Immature natural killer cell (primary cell): ENCODE results near the gene PPP1R14C. TPM values are rescaled to one million over a fixed set of nuclear protein-coding genes. Genes with fewer than 3 reads are reported as not detected.

Experiments
- DNase-seq, 3 donors: peaks; one replicate each; pipeline ENCODE4 v3.0.0; 2022; ENCODE audit warnings: mixed read lengths in 1 of 3
- H3K27ac Mint-ChIP-seq, 6 donors: one replicate each; pipeline ENCODE4 v1.8.0; 2020; ENCODE audit warnings: mixed read lengths in 6 of 6, mild to moderate bottlenecking in 5 of 6, inconsistent platforms in 4 of 6, moderate library complexity in 3 of 6
- H3K27me3 Mint-ChIP-seq, 3 donors: one replicate each; pipeline ENCODE4 v1.8.0; 2020 to 2021; ENCODE audit warnings: low read depth in 3 of 3, mild to moderate bottlenecking in 3 of 3, mixed read lengths in 3 of 3, moderate library complexity in 3 of 3, inconsistent platforms in 1 of 3
- H3K36me3 Mint-ChIP-seq, 3 donors: one replicate each; pipeline ENCODE4 v1.8.0; 2020; ENCODE audit warnings: mixed read lengths in 3 of 3, inconsistent platforms in 2 of 3, mild to moderate bottlenecking in 2 of 3
- H3K4me1 Mint-ChIP-seq, 2 donors: one replicate each; pipeline ENCODE4 v1.8.0; 2020; ENCODE audit warnings: inconsistent platforms in 2 of 2, mild to moderate bottlenecking in 2 of 2, mixed read lengths in 2 of 2, moderate library complexity in 1 of 2
- H3K4me3 Mint-ChIP-seq, 5 donors: one replicate each; pipeline ENCODE4 v1.8.0; 2020; ENCODE audit warnings: mild to moderate bottlenecking in 5 of 5, mixed read lengths in 5 of 5, inconsistent platforms in 3 of 5, moderate library complexity in 3 of 5
- H3K9me3 Mint-ChIP-seq, 6 donors: one replicate each; pipeline ENCODE4 v1.8.0; 2020; ENCODE audit warnings: mild to moderate bottlenecking in 6 of 6, mixed read lengths in 6 of 6, inconsistent platforms in 4 of 6, moderate library complexity in 3 of 6
- polyA plus RNA-seq, 3 donors: library from polyadenylated mRNA; unstranded; fragments of 300-500 nt; fragmentation: Illumina TruSeq; gene quantifications; one replicate each; pipeline ENCODE4 v1.2.3, GENCODE V29; 2021

Gene PPP1R14C
- polyA plus RNA-seq, 3 donors from 2014 or later = 0.38 TPM; not detected in 2

DNA sequence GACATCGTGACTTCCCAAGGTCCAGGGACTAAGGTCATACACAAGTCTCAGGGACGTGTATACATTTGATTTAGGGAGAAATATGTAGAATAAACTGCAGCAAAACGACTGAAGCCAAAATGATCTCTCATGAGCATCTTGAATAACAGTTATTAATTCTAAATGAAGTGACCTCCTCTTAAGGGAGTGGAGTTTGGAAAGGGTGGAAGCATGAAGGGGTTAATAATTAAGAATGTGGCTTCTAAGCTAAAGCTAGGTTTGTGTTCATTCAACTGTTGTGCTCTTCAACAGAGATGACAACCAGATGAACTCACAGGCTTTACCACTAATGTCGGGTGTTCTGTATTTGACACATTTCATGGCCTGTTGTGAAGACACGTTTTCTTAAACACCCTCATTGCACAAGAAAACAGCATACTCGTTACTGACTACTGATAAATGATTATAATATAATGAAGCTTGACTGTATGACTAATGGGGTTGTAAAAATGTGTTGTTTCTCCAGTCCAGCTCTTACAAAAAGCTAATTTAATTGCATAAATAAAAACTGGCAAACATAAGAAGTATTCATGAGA lies 1.5 kb downstream of the PPP1R14C start:
- Mint-ChIP-seq H3K4me1 (peaks cover 13 to 15% of the 10 kb centered on the region in 2 donors), H3K9me3 (peaks cover 0 to 3% (median 0%) of the 10 kb centered on the region in 6 donors), H3K4me3 (peak overlapping the region; percentile 49 to 75 (median 65)), H3K27ac (no peak overlapping the region), H3K36me3 (no peaks in the 10 kb centered on the region), H3K27me3 (peaks cover 6 to 32% (median 23%) of the 10 kb centered on the region in 3 donors)
- no peak for DNase-seq

DNA sequence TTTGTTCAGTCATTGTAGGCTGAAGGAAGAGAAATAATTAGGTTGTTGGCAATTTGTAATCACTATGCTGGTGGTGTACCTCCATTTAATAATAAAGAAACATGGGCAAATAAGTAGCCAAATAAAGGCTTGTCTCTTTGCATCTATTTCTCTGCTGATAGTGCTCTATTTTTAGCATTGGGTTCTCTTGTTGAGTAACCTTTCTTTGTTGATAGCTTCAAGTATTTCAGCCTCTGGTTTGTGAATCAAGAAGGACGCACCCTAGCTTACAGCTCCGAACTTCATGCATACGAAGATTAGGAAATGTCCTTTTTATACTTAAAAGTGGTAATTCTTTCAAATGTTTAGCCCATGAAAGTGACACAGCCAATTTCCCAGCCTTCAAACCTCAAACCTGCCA lies 2.6 kb downstream of the PPP1R14C start:
- peaks cover 6 to 32% (median 25%) of the 10 kb centered on the region in 3 donors for H3K27me3 Mint-ChIP-seq
- no peak overlapping the region for H3K27ac Mint-ChIP-seq
- DNase-seq = no peak
- H3K9me3 Mint-ChIP-seq = peaks cover 0 to 3% (median 0%) of the 10 kb centered on the region in 6 donors
- H3K4me1 Mint-ChIP-seq = peaks cover 13 to 15% of the 10 kb centered on the region in 2 donors
- no peaks in the 10 kb centered on the region for H3K36me3 Mint-ChIP-seq
- no peak overlapping the region for H3K4me3 Mint-ChIP-seq

DNA sequence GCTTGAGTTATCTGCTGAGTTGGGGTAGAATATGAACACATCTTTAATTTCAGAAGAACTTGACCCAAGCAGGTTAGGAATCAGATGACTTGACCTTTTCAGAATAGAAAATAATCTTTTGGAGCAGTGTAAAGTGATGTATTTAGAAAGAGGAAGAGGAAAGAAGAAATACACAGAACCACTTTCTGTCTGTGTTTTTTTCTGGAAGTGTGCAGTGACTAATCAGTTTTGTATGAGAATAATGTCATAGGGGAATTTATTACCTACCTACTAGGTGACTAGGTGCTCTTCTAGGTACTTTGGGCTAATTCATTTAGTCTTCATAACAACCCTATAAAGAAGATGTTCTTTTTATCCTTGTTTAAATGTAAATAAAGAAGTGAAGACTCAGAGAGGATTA lies 3.0 kb downstream of the PPP1R14C start:
- Mint-ChIP-seq H3K27me3 (peaks cover 8 to 32% (median 27%) of the 10 kb centered on the region in 3 donors), H3K9me3 (peaks cover 0 to 3% (median 0%) of the 10 kb centered on the region in 6 donors), H3K36me3 (no peaks in the 10 kb centered on the region), H3K4me1 (peaks cover 13 to 15% of the 10 kb centered on the region in 2 donors), H3K27ac (no peak overlapping the region), H3K4me3 (no peak overlapping the region)
- DNase-seq = no peak

DNA sequence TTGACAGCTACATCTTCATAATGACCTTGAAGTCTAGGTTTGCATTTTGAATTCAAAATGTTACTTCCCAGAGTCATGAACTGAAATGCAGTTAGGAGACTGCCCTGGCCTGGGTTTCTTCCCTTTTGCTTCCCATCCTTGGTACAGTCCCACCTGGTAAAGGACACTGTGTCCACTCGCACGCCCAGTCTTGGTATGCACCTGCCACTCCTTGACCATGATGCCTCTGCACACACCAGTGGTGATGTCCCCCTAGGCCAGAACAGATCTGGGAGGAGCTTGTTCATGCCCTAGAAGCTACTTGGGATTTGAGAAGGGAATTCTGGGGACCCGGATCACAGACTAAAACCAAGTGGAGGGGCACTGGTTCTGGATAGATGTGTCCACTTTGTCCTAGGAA lies 3.6 kb downstream of the PPP1R14C start:
- Mint-ChIP-seq H3K4me1 (peaks cover 13 to 15% of the 10 kb centered on the region in 2 donors), H3K27me3 (peaks cover 9 to 28% (median 23%) of the 10 kb centered on the region in 3 donors), H3K4me3 (no peak overlapping the region), H3K27ac (no peak overlapping the region), H3K9me3 (peaks cover 0 to 3% (median 0%) of the 10 kb centered on the region in 6 donors), H3K36me3 (no peaks in the 10 kb centered on the region)
- no peak for DNase-seq

DNA sequence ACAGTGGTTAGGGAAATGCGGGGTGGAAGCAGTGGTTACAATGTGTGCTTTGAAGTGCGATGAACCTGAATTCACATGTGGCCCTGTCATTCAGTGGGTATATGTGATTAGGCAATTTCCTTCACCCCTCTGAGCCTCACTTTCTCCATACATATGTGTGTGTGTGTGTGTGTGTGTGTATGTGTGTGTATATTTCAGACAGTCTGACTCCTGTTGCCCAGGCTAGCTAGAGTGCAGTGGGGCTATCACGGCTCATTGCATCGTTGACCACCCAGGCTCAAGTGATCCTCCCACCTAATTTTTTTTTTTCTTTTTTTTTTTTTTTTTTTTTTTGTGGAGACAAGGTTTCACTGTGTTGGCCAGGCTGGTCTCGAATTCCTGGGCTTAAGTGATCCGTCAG lies 6.3 kb downstream of the PPP1R14C start:
- Mint-ChIP-seq H3K27ac (no peak overlapping the region), H3K36me3 (no peaks in the 10 kb centered on the region), H3K27me3 (peaks cover 7 to 23% (median 16%) of the 10 kb centered on the region in 3 donors), H3K9me3 (peaks cover 0 to 3% (median 0%) of the 10 kb centered on the region in 6 donors), H3K4me3 (no peak overlapping the region), H3K4me1 (peaks cover 7 to 18% of the 10 kb centered on the region in 2 donors)
- DNase-seq = no peak

- no peaks in the 10 kb centered on the region for H3K36me3 Mint-ChIP-seq
- H3K4me3 Mint-ChIP-seq = no peak overlapping the region
- peaks cover 7 to 14% of the 10 kb centered on the region in 2 donors for H3K4me1 Mint-ChIP-seq
- peak overlapping the region in 1 of 6 donors; percentile 55 for H3K27ac Mint-ChIP-seq
- H3K9me3 Mint-ChIP-seq = peaks cover 0 to 3% (median 0%) of the 10 kb centered on the region in 6 donors
- peaks cover 11 to 19% (median 13%) of the 10 kb centered on the region in 3 donors for H3K27me3 Mint-ChIP-seq
- DNase-seq = no peak
Observed at GRCh38 chr6:150150458-150150820, 7.6 kb downstream of the PPP1R14C start.

DNA sequence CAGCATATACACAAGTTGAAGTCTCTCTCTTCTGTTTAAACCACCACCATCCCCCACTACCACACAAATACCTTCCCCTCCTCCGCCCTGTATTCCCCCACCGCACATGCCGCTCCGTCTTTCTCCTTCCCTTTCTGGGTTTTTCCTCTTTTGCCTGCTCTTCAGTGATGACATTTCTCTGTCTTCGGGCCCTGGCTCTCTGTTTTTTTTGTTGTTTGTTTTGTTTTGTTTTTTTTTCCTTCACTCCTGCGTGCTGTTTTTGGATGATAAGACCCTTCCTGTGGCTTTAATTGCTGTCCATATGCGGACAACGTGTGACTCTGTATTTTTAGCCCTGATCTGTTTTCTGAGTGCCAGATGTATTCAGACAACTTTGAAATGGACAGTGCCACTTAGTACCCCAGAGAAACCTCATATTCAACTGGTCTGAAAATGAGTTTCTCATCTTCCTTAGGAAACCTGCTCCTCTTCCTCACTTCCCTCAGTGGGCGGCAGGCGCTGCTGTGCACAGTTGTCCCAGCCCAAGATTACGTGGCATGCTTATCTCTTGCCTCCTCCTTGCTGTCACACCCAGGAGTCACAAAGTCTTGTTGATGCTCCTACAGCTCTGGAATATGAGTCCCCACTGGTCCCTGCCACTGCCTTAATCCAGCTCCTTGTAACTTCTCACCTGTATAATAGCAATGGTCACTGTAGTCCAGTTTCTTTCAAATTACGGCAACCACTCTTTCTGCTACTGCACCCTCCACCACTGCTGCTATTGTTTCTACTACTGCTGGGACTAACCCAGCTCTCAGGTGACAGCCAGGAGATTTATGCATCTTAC lies 8.2 kb downstream of the PPP1R14C start:
- Mint-ChIP-seq H3K9me3 (peaks cover 0 to 3% (median 0%) of the 10 kb centered on the region in 6 donors), H3K36me3 (no peaks in the 10 kb centered on the region), H3K27me3 (peaks cover 8 to 19% (median 9%) of the 10 kb centered on the region in 3 donors)

DNA sequence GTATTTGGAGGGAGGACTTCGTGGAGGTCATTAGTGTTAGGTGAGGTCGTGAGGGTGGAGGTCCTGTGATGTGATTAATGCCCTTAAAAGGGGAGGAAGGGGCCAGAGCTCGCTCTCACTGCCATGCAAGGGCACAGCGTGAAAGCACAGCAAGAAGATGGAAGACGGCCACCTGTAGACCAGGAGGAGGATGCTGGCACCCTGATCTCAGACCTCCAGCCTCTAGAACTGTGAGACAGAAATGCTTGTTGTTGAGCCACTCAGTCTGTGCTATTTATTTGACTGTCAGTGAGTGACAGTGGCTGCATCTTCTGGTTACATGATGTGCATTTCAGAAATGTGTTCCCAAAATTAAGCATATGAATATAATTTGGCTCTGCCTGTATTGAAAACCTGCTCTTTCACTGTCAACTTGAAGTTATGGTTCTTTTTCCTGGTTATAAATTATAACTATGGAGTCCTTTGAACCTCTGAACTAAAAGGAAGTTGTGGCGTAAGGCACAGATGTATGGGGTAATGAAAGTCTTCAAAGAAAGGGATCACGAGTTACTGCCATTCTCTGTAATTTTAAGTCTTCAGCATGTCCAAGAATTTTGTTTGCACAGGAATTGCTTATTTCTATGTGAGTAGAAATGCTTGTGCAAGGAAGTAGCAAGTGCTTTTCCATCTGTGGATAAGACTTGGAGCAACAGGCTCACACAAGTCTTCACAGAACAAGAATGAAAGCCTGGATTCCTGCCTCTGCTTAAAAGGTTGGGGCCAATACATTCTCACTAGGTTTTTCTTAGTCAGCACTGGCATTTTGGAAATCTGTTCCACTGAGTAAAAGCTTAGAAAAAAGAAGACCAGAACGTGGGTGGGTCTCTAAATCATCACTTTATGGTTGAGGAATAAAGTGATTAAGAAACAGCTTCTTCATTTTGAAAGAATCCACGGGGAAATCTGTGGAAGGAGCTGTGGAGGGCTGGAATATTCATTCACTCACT lies 10.3 kb downstream of the PPP1R14C start:
- DNase-seq = no peak
- H3K4me3 Mint-ChIP-seq = no peak overlapping the region
- H3K27ac Mint-ChIP-seq = no peak overlapping the region
- peaks cover 3 to 19% (median 9%) of the 10 kb centered on the region in 3 donors for H3K27me3 Mint-ChIP-seq
- H3K4me1 Mint-ChIP-seq = peaks cover 27 to 37% of the 10 kb centered on the region in 2 donors
- no peaks in the 10 kb centered on the region for H3K36me3 Mint-ChIP-seq
- no peaks in the 10 kb centered on the region for H3K9me3 Mint-ChIP-seq

More for the DNA sequence above, 8.2 kb downstream of the PPP1R14C start:
- H3K4me1 Mint-ChIP-seq = peaks cover 7 to 16% of the 10 kb centered on the region in 2 donors
- H3K4me3 Mint-ChIP-seq = no peak overlapping the region
- DNase-seq = no peak
- H3K27ac Mint-ChIP-seq = peak overlapping the region in 1 of 6 donors; percentile 55

- Mint-ChIP-seq H3K36me3 (no peaks in the 10 kb centered on the region), H3K9me3 (no peaks in the 10 kb centered on the region), H3K27ac (no peak overlapping the region), H3K4me3 (no peak overlapping the region), H3K27me3 (peaks cover 3 to 19% (median 6%) of the 10 kb centered on the region in 3 donors), H3K4me1 (peaks cover 27 to 39% of the 10 kb centered on the region in 2 donors)
- DNase-seq = no peak
Observed at GRCh38 chr6:150153905-150154492, 11.2 kb downstream of the PPP1R14C start.

GRCh38 chr6:150156460-150156859 lies 13.6 kb downstream of the PPP1R14C start:
- H3K4me1 Mint-ChIP-seq = peaks cover 29 to 44% of the 10 kb centered on the region in 2 donors
- H3K36me3 Mint-ChIP-seq = peaks cover 0 to 3% (median 0%) of the 10 kb centered on the region in 3 donors
- DNase-seq = no peak
- H3K27ac Mint-ChIP-seq = peak overlapping the region in 2 of 6 donors; percentile 6 to 43
- H3K9me3 Mint-ChIP-seq = no peaks in the 10 kb centered on the region
- H3K27me3 Mint-ChIP-seq = peaks cover 3 to 12% (median 5%) of the 10 kb centered on the region in 3 donors
- peak overlapping the region in 4 of 5 donors; percentile 41 to 82 (median 52) for H3K4me3 Mint-ChIP-seq

DNA sequence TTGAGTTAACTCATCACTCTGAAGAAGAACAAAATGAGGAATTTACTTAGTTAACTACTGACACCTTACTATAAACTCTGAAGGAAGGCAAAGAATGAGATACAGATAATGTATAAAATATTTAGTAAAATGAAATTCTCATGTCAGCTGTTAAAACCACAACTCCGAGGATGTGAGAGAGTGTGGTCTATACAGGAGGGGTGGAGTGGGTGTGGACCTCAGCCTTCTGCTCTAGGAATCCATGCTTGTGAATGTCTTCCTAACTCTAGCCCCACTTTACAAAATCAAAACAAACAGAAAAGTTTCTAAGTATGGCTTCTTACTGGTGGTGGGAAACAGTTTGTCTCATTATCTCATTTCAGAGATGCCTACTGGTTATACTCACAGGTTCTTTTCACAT lies 14.2 kb downstream of the PPP1R14C start:
- peak; percentile 12 to 28 (median 25) for DNase-seq
- H3K36me3 Mint-ChIP-seq = peaks cover 0 to 3% (median 0%) of the 10 kb centered on the region in 3 donors
- H3K4me1 Mint-ChIP-seq = peaks cover 29 to 44% of the 10 kb centered on the region in 2 donors
- peak overlapping the region; percentile 43 to 71 (median 52) for H3K27ac Mint-ChIP-seq
- H3K27me3 Mint-ChIP-seq = peaks cover 3 to 14% (median 6%) of the 10 kb centered on the region in 3 donors
- H3K4me3 Mint-ChIP-seq = peak overlapping the region; percentile 41 to 82 (median 56)
- no peaks in the 10 kb centered on the region for H3K9me3 Mint-ChIP-seq

DNA sequence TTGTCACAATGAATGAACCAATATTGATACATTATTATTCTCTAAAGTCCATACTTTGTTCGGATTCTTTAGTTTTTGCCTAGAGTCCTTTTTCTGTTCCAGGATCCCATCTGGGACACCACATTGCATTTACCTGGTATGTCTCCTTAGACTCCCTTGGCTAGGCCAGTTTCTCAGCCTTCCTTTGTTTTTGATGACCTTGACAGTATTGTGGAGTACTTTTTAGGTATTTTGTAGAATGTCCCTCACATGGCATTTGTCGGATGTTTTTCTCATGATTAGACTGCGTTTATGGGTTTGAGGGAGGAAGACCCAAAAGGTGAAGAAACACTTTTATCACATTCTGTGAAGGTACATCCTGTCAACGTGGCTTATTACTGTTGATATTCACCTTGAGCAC lies 16.9 kb downstream of the PPP1R14C start:
- Mint-ChIP-seq H3K27me3 (peaks cover 2 to 6% (median 6%) of the 10 kb centered on the region in 3 donors), H3K27ac (no peak overlapping the region), H3K4me3 (no peak overlapping the region), H3K36me3 (peaks cover 0 to 3% (median 0%) of the 10 kb centered on the region in 3 donors), H3K4me1 (peaks cover 26 to 30% of the 10 kb centered on the region in 2 donors), H3K9me3 (no peaks in the 10 kb centered on the region)
- no peak for DNase-seq

GRCh38 chr6:150163970-150164369 lies 21.1 kb downstream of the PPP1R14C start:
- DNase-seq = no peak
- Mint-ChIP-seq H3K27ac (no peak overlapping the region), H3K4me3 (no peak overlapping the region), H3K27me3 (peaks cover 2 to 8% (median 3%) of the 10 kb centered on the region in 3 donors), H3K9me3 (no peaks in the 10 kb centered on the region), H3K36me3 (peaks cover 0 to 3% (median 0%) of the 10 kb centered on the region in 3 donors), H3K4me1 (peaks cover 5 to 8% of the 10 kb centered on the region in 2 donors)
